ENCODE results near the gene SYDE2.

SYDE2 gene

DNA sequence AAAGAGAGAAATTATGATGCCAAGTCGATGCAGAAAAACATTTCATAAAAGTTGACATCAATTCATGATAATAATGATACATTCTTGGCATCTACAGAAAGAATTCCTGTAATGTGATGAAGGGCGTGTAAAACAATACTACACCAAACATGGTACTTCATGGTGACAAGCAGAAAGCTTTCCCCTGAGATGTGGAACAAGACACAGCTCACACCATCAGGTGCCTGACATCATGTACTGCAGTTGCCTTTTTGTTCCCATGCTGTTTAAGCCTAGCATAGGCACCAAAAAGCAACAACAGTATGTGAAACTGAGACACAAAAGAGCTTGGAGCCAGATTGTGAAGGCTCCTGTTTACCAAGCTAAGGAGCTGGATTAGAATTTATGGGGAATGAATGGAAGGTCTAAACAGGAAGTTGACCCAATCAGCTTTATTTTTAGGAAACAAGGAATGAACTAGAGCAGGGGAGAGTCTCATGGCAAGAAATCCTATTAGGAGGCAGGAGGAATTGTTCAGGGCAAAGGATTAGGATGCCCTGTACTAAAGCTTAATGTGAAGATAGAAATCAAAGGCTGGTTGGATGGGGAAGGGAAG, 67.2 kb downstream of the SYDE2 start:
- DNase-seq (ENCODE audit: extremely low read depth, low read depth), result no peak
- TF ChIP-seq CTCF (IDR thresholded peaks at IDR 0.05; ENCODE audit: low read depth, low read length), result no peak

- no peak for TF ChIP-seq CTCF (IDR thresholded peaks at IDR 0.05; ENCODE audit: low read depth, low read length)
- DNase-seq (ENCODE audit: extremely low read depth, low read depth), result no peak
These were observed 68.6 kb downstream of the SYDE2 start for GRCh38 chr1:85132078-85132720.

- DNase-seq (ENCODE audit: extremely low read depth, low read depth), result peak; percentile 34
- no peak for TF ChIP-seq CTCF (IDR thresholded peaks at IDR 0.05; ENCODE audit: low read depth, low read length)
These were observed 72.5 kb downstream of the SYDE2 start for GRCh38 chr1:85128316-85128715.

GRCh38 chr1:85125891-85126290, 74.9 kb downstream of the SYDE2 start:
- no peak for DNase-seq (ENCODE audit: extremely low read depth, low read depth)
- no peak for TF ChIP-seq CTCF (IDR thresholded peaks at IDR 0.05; ENCODE audit: low read depth, low read length)

- no peak for TF ChIP-seq CTCF (IDR thresholded peaks at IDR 0.05; ENCODE audit: low read depth, low read length)
- no peak for DNase-seq (ENCODE audit: extremely low read depth, low read depth)
These were observed 76.7 kb downstream of the SYDE2 start for GRCh38 chr1:85124091-85124490.

DNA sequence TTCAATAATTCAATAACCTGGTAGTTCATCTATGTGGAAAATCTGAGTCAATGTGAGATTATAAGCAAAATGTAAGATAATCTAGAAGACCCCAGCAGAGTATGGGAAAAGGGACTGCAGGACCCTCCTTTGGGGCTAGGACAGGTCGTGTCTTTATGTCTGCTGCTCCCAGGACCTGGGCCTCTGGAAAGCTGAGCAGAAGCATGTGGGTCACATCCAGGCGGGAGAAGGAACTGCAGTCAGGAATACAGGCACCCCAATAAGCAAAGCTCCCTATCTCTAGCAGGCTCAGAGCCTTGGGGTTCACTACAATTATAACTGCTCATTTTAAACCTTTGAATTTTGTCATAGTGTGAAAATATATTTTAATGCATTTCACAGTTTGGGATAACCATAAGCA, 78.6 kb downstream of the SYDE2 start:
- TF ChIP-seq CTCF (IDR thresholded peaks at IDR 0.05; ENCODE audit: low read depth, low read length), result no peak
- DNase-seq (ENCODE audit: extremely low read depth, low read depth), result no peak

DNA sequence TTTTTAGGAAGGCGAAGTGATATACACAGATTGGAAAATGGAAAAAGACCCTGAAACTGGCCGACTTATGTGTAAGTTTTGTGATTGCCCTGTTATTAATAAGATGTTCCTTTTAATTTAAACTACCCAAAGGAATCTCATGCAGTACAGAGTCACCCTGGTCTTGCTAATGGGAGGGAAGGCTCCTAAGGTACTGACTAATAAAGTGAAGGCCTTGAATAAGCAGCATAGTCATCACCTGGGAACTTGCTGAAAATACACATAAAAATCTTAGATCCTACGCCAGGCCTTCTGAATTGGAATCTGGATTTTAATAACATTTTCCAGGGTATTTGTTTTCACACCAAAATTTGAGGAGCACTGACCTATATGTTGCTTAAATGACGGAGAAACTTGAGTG, 79.1 kb downstream of the SYDE2 start:
- DNase-seq (ENCODE audit: extremely low read depth, low read depth), result no peak
- no peak for TF ChIP-seq CTCF (IDR thresholded peaks at IDR 0.05; ENCODE audit: low read depth, low read length)
